Suprapubic skin (tissue), 3 donors: ENCODE measurements around the gene MIPOL1.

ENCODE experiments used
- EP300 ChIP-seq: sonication (generic); formaldehyde crosslinking; IDR thresholded peaks from one replicate; pipeline ENCODE4 v1.6.1; 2017; ENCODE audit warnings: antibody characterized with exemption
- TF ChIP-seq, protein P1 (sequence below), 2 donors: fragments of 200-600 bp in 1 of 2; fragments of 450-650 bp in 1 of 2; sonication (generic) in 1 of 2; IDR thresholded peaks; one replicate each; pipeline ENCODE4 v1.5.1; 2016 to 2019; ENCODE audit warnings: antibody characterized with exemption in 2 of 2, mild to moderate bottlenecking in 1 of 2, moderate library complexity in 1 of 2

DNA sequence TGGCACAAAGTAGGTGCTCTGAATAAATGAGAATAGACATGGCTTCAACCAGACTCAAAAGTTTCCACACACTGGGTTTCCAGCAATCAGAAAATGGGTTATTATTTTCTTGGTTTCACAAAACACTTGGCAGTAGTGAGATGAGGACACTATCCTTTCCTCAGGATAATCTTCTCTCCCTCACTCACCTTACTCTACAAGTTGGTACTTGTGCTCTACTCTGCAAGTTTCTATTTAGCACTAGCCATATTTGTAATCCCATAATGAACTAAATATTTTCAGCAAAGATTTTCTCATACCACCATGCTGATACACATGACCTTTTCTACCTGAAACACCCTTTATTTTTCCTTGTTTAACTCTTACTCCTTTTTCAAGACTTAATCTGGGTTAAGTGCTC, 259.6 kb downstream of the MIPOL1 start:
- TF ChIP-seq, protein P1, sequence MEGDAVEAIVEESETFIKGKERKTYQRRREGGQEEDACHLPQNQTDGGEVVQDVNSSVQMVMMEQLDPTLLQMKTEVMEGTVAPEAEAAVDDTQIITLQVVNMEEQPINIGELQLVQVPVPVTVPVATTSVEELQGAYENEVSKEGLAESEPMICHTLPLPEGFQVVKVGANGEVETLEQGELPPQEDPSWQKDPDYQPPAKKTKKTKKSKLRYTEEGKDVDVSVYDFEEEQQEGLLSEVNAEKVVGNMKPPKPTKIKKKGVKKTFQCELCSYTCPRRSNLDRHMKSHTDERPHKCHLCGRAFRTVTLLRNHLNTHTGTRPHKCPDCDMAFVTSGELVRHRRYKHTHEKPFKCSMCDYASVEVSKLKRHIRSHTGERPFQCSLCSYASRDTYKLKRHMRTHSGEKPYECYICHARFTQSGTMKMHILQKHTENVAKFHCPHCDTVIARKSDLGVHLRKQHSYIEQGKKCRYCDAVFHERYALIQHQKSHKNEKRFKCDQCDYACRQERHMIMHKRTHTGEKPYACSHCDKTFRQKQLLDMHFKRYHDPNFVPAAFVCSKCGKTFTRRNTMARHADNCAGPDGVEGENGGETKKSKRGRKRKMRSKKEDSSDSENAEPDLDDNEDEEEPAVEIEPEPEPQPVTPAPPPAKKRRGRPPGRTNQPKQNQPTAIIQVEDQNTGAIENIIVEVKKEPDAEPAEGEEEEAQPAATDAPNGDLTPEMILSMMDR (IDR thresholded peaks at IDR 0.05) = no peak
- TF ChIP-seq EP300 = no peak
